COLO668 (cell line): Measurements from ENCODE around the gene TYW1B.
"Not testable (repeated sequence)": the region's sequence is repeated elsewhere in the genome, so short reads cannot be mapped to it uniquely, and the experiment has no call there.

Experiments used
- DNase-seq: peaks from one replicate; lab custom pipeline; 2025; ENCODE audit not compliant: unreplicated experiment; lab: John Stamatoyannopoulos, UW

Gene TYW1B

GRCh38 chr7:72628375-72628774 lies 199.6 kb downstream of the TYW1B start:
- DNase-seq = not testable (repeated sequence)

- DNase-seq = not testable (repeated sequence)
Measured at GRCh38 chr7:72626428-72627011, 201.5 kb downstream of the TYW1B start.

GRCh38 chr7:72625721-72626423 lies 202.1 kb downstream of the TYW1B start:
- not testable (repeated sequence) for DNase-seq

- DNase-seq = no peak
Measured at GRCh38 chr7:72622532-72622931, 205.5 kb downstream of the TYW1B start.

- not testable (repeated sequence) for DNase-seq
Measured at GRCh38 chr7:72621761-72622187, 206.2 kb downstream of the TYW1B start.

- DNase-seq = not testable (repeated sequence)
Measured at GRCh38 chr7:72620923-72621322, 207.1 kb downstream of the TYW1B start.

- DNase-seq = not testable (repeated sequence)
Measured at GRCh38 chr7:72618435-72619180, 209.4 kb downstream of the TYW1B start.

GRCh38 chr7:72609761-72610160 lies 218.2 kb downstream of the TYW1B start:
- DNase-seq = not testable (repeated sequence)

- not testable (repeated sequence) for DNase-seq
Measured at GRCh38 chr7:72607988-72608387, 220.0 kb downstream of the TYW1B start.

GRCh38 chr7:72605863-72606431 lies 222.1 kb downstream of the TYW1B start:
- DNase-seq = not testable (repeated sequence)

- not testable (repeated sequence) for DNase-seq
Measured at GRCh38 chr7:72604771-72605611, 223.0 kb downstream of the TYW1B start.

- DNase-seq = not testable (repeated sequence)
Measured at GRCh38 chr7:72603476-72603875, 224.5 kb downstream of the TYW1B start.

- DNase-seq = no peak
Measured at GRCh38 chr7:72603073-72603472, 224.9 kb downstream of the TYW1B start.

GRCh38 chr7:72601683-72602082 lies 226.3 kb downstream of the TYW1B start:
- not testable (repeated sequence) for DNase-seq

- not testable (repeated sequence) for DNase-seq
Measured at GRCh38 chr7:72590023-72590422, 238.0 kb downstream of the TYW1B start.

GRCh38 chr7:72587267-72587666 lies 240.7 kb downstream of the TYW1B start:
- DNase-seq = not testable (repeated sequence)

GRCh38 chr7:72584576-72584975 lies 243.4 kb downstream of the TYW1B start:
- not testable (repeated sequence) for DNase-seq

GRCh38 chr7:72583620-72584361 lies 244.2 kb downstream of the TYW1B start:
- DNase-seq = not testable (repeated sequence)

GRCh38 chr7:72580142-72580770 lies 247.7 kb downstream of the TYW1B start:
- not testable (repeated sequence) for DNase-seq
